ENCODE data around the gene DCAF10.
"Not testable (repeated sequence)": the region's sequence is repeated elsewhere in the genome, so short reads cannot be mapped to it uniquely, and the experiment has no call there.

The DCAF10 gene

DNA sequence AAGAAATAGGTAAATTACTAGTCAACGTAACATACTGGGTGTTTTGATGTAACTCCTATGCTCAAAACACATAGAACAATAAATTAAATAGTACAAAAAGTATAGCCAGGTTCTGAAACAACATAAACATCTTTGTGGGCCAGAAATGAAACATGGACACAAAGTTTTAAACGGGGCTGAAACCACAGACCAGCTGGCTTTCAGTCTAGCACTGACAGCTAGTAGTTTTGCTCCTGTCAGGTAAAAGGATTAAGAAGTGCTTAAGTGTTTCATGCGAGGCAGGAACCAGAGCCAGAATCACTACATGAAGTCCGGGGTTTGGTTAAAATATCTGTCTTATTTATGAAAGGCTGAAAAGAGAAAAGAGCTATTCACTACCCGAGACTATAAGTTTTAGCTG, 19.5 kb downstream of the DCAF10 start:
- no peak overlapping the region for H3K9ac ChIP-seq

DNA sequence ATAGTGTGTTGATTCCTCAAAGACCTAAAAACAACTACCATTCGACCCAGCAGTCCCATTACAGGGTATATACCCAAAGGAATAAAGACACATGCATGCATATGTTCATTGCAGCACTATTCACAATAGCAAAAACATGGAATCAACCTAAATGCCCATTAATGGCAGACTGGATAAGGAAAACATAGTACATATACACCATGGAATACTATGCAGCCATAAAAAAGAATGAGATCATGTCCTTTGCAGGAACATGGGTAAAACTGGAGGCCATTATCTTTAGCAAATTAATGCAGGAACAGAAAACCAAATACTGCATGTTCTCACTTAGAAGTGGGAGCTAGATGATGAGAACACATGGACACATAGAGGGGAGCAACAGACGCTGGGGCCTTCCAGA, 24.6 kb downstream of the DCAF10 start:
- H3K9me3 ChIP-seq, H3K27me3 ChIP-seq, H3K4me1 ChIP-seq, H3K4me3 ChIP-seq, H3K9ac ChIP-seq, H4K20me1 ChIP-seq, H3K27ac ChIP-seq, H3K4me2 ChIP-seq: not testable (repeated sequence)
- H3K36me3 ChIP-seq: peaks cover 83% of the 10 kb centered on the region

More for the DNA sequence above, 19.5 kb downstream of the DCAF10 start:
- H3K27me3 ChIP-seq: no peaks in the 10 kb centered on the region
- peaks cover 50% of the 10 kb centered on the region for H3K36me3 ChIP-seq
- H3K4me3 ChIP-seq: no peak overlapping the region
- H3K4me1 ChIP-seq: no peaks in the 10 kb centered on the region
- H3K4me2 ChIP-seq: no peak overlapping the region
- H3K27ac ChIP-seq: no peak overlapping the region
- TF ChIP-seq Cebpa-rat (IDR thresholded peaks at IDR 0.05): no peak
- H3K9me3 ChIP-seq: no peaks in the 10 kb centered on the region
- peaks cover 50% of the 10 kb centered on the region for H4K20me1 ChIP-seq

DNA sequence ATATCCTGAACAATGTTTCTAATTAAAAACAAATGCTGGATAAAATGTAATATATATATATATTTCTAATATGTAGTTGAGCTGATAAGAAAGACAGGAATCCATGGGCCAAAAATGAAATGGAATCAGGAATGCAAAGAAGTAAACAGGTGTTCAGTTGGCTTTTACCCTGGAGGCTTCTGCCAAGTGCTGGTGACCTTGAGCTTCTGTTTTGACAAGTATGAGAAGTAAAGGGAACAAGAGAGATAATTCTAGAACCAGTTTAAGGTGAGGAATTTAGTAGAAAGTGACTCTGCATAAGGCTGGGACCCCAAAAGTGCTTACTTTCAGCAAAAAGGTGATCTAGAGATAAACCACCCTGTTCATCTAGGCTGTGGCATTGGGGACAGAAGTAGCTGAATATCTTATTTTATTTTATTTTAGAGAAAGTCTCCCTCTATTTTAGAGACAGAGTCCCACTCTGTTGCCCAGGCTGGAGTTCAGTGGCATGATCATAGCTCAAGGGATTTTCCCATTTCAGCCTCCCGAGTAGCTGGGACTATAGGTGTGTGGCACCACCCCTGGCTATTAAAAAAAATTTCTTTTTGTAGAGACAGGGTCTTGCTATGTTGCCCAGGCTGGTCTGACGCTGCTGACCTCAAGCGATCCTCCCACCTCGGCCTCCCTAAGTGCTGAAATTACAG, 27.0 kb downstream of the DCAF10 start:
- no peak for TF ChIP-seq Cebpa-rat (IDR thresholded peaks at IDR 0.05)

GRCh38 chr9:37835821-37836220, 35.2 kb downstream of the DCAF10 start:
- no peak overlapping the region for H3K4me3 ChIP-seq
- H3K4me1 ChIP-seq: peaks cover 9% of the 10 kb centered on the region; the same call in 1 of the 2 replicates
- H3K4me2 ChIP-seq: no peak overlapping the region
- TF ChIP-seq Cebpa-rat (IDR thresholded peaks at IDR 0.05): no peak
- peaks cover 49% of the 10 kb centered on the region for H3K36me3 ChIP-seq
- peaks cover 37% of the 10 kb centered on the region for H4K20me1 ChIP-seq
- H3K9me3 ChIP-seq: no peaks in the 10 kb centered on the region
- H3K27me3 ChIP-seq: no peaks in the 10 kb centered on the region
- no peak overlapping the region for H3K27ac ChIP-seq
- no peak overlapping the region for H3K9ac ChIP-seq

More for the DNA sequence above, 27.0 kb downstream of the DCAF10 start:
- Histone ChIP-seq H3K4me1 (no peaks in the 10 kb centered on the region), H3K9me3 (no peaks in the 10 kb centered on the region), H3K9ac (no peak overlapping the region), H4K20me1 (peaks cover 24% of the 10 kb centered on the region), H3K27me3 (no peaks in the 10 kb centered on the region), H3K4me2 (no peak overlapping the region), H3K36me3 (peaks cover 82% of the 10 kb centered on the region), H3K4me3 (no peak overlapping the region), H3K27ac (no peak overlapping the region)

GRCh38 chr9:37836386-37836785, 35.8 kb downstream of the DCAF10 start:
- H3K9me3 ChIP-seq: no peaks in the 10 kb centered on the region
- no peak overlapping the region for H3K9ac ChIP-seq
- H3K27ac ChIP-seq: no peak overlapping the region
- no peak for TF ChIP-seq Cebpa-rat (IDR thresholded peaks at IDR 0.05)
- peaks cover 45% of the 10 kb centered on the region for H3K36me3 ChIP-seq
- H3K4me3 ChIP-seq: no peak overlapping the region
- H4K20me1 ChIP-seq: peaks cover 35% of the 10 kb centered on the region
- no peak overlapping the region for H3K4me2 ChIP-seq
- H3K27me3 ChIP-seq: no peaks in the 10 kb centered on the region
- H3K4me1 ChIP-seq: peaks cover 9% of the 10 kb centered on the region; the same call in 1 of the 2 replicates

GRCh38 chr9:37839496-37840461, 39.2 kb downstream of the DCAF10 start:
- TF ChIP-seq Cebpa-rat (IDR thresholded peaks at IDR 0.05): no peak
- Histone ChIP-seq H3K27ac (no peak overlapping the region), H3K36me3 (peaks cover 35% of the 10 kb centered on the region), H3K9ac (no peak overlapping the region), H4K20me1 (peaks cover 15% of the 10 kb centered on the region; the same call in 1 of the 2 replicates), H3K4me2 (no peak overlapping the region), H3K4me1 (peaks cover 9% of the 10 kb centered on the region; the same call in 1 of the 2 replicates), H3K27me3 (no peaks in the 10 kb centered on the region), H3K9me3 (no peaks in the 10 kb centered on the region), H3K4me3 (no peak overlapping the region)

DNA sequence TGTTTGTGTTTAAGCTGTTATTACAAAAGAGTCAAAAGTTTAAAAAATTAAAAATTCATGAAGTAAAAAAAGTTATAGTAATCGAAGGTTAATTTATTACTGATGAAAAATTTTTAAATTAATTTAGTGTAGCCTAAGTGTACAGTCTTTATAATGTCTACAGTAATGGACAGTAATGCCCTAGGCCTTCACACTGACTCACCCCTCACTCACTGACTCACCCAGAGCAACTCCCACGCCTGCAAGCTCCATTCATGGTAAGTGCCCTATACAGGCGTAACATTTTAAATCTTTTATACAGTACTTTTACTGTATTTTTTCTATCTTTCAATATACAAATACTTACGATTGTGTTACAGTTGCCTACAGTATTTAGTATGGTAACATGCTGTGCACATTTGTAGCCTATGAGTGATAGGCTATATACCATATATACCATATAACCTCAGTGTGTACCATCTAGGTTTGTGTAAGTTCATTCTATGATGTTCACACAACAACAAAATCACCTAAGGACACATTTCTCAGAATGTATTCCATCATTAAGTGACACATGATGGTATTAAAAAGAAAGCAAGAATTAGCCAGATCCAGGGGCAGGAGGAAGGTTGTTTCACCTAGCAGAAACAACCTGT, 40.1 kb downstream of the DCAF10 start:
- TF ChIP-seq Cebpa-rat (IDR thresholded peaks at IDR 0.05): no peak
- H4K20me1 ChIP-seq: peaks cover 15% of the 10 kb centered on the region; the same call in 1 of the 2 replicates
- H3K9ac ChIP-seq: no peak overlapping the region
- no peaks in the 10 kb centered on the region for H3K9me3 ChIP-seq
- H3K27me3 ChIP-seq: no peaks in the 10 kb centered on the region
- no peak overlapping the region for H3K27ac ChIP-seq
- H3K4me1 ChIP-seq: peaks cover 9% of the 10 kb centered on the region; the same call in 1 of the 2 replicates
- no peak overlapping the region for H3K4me2 ChIP-seq
- H3K36me3 ChIP-seq: peaks cover 26% of the 10 kb centered on the region
- H3K4me3 ChIP-seq: no peak overlapping the region

DNA sequence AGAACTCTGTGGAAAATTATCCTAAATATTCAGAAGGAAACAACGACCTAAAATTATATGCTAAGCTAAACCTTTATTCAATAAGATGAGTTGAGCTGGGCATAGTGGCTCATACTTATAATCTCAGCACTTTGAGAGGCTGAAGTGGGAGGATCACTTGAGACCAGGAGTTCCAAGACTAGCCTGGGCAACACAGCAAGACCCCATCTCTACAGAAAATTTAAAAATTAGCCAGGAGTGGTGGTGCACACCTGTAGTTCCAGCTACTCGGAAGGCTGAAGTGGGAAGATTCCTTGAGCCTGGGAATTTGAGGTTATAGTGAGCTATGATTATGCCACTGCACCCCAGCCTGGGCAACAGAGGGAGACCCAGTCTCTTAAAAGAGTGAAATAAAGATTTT, 51.6 kb downstream of the DCAF10 start:
- no peaks in the 10 kb centered on the region for H3K27me3 ChIP-seq
- no peak overlapping the region for H3K4me2 ChIP-seq
- no peaks in the 10 kb centered on the region for H3K9me3 ChIP-seq
- H4K20me1 ChIP-seq: no peaks in the 10 kb centered on the region
- no peaks in the 10 kb centered on the region for H3K4me1 ChIP-seq
- no peak for TF ChIP-seq Cebpa-rat (IDR thresholded peaks at IDR 0.05)
- H3K27ac ChIP-seq: no peak overlapping the region
- no peak overlapping the region for H3K9ac ChIP-seq
- peaks cover 37% of the 10 kb centered on the region for H3K36me3 ChIP-seq
- no peak overlapping the region for H3K4me3 ChIP-seq

- Histone ChIP-seq H3K27ac (no peak overlapping the region), H3K4me3 (no peak overlapping the region), H3K9ac (no peak overlapping the region), H3K4me2 (no peak overlapping the region), H3K36me3 (peaks cover 67% of the 10 kb centered on the region), H4K20me1 (no peaks in the 10 kb centered on the region), H3K27me3 (no peaks in the 10 kb centered on the region), H3K9me3 (no peaks in the 10 kb centered on the region), H3K4me1 (no peaks in the 10 kb centered on the region)
- TF ChIP-seq Cebpa-rat (IDR thresholded peaks at IDR 0.05): no peak
Observed at GRCh38 chr9:37856551-37856950, 56.0 kb downstream of the DCAF10 start.

Data from BLaER1 (cell line).